ENCODE data around the gene AGPAT4. TPM values are rescaled to one million over a fixed set of nuclear protein-coding genes. Genes with fewer than 3 reads are reported as not detected.

AGPAT4 gene
- total RNA-seq, 4 donors from 2014 or later, result 0.36 to 0.61 (median 0.53) TPM

DNA sequence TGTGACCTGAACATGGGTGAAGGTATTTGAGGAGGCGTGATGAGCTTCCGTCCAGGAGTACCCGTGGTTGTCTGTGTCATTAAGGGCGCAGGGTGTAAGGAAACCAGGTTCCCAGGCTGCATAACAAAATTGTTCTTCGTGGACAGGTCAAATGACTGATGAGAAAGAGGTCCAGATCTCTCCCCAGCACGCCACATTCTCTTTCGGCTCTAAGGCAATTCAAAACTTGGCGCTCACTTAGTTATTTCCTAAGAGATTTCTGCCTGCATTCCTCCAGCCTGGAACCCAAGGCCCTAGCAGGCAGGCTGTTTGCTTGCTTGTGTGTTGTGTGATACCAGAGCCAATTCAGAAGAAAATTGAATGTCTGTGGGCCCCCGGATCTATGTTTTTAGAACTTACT lies 139.9 kb downstream of the AGPAT4 start:
- DNase-seq (no peak), ATAC-seq (no peak)
- H3K9me3 ChIP-seq, result no peaks in the 10 kb centered on the region
- no peaks in the 10 kb centered on the region for H3K27me3 ChIP-seq
- H3K27ac ChIP-seq, result no peak overlapping the region
- in situ Hi-C loops (cut with MboI; ENCODE audit: low sequenced_read_pairs in 4 of 4), result no loop called here
- intact Hi-C loops (cut with DNase I; ENCODE audit: low total_unique reads), result no loop called here
- no peak overlapping the region for H3K4me3 ChIP-seq
- no peak for TF ChIP-seq POLR2A (IDR thresholded peaks at IDR 0.05)
- TF ChIP-seq, protein P1, sequence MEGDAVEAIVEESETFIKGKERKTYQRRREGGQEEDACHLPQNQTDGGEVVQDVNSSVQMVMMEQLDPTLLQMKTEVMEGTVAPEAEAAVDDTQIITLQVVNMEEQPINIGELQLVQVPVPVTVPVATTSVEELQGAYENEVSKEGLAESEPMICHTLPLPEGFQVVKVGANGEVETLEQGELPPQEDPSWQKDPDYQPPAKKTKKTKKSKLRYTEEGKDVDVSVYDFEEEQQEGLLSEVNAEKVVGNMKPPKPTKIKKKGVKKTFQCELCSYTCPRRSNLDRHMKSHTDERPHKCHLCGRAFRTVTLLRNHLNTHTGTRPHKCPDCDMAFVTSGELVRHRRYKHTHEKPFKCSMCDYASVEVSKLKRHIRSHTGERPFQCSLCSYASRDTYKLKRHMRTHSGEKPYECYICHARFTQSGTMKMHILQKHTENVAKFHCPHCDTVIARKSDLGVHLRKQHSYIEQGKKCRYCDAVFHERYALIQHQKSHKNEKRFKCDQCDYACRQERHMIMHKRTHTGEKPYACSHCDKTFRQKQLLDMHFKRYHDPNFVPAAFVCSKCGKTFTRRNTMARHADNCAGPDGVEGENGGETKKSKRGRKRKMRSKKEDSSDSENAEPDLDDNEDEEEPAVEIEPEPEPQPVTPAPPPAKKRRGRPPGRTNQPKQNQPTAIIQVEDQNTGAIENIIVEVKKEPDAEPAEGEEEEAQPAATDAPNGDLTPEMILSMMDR (IDR thresholded peaks at IDR 0.05 in 4 of 5, conservative IDR thresholded peaks at IDR 0.05 in 1 of 5), result no peak
- H3K36me3 ChIP-seq, result no peaks in the 10 kb centered on the region
- H3K4me1 ChIP-seq, result no peaks in the 10 kb centered on the region

DNA sequence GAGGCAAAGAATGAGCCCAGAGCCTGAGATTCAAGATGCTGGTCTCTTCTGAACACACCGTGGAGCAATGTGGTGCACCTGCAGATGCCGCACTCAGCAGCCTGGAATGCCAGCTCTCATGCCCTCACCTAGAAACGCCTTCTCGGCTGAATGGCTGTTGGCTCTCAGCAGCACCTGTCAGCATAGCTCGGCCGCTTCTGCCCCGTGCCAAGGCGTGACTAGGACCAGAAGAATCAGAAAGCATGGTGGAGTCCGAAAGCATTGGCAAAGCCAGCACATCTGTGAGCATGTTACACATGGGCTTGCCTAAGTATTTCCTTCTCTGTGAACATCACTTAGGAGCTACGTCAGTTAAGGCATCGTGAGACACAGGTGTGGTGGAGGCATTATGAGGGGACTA lies 141.5 kb downstream of the AGPAT4 start:
- no peaks in the 10 kb centered on the region for H3K36me3 ChIP-seq
- H3K27ac ChIP-seq, result no peak overlapping the region
- H3K27me3 ChIP-seq, result no peaks in the 10 kb centered on the region
- ATAC-seq (no peak), DNase-seq (no peak)
- TF ChIP-seq, protein P1 (IDR thresholded peaks at IDR 0.05 in 4 of 5, conservative IDR thresholded peaks at IDR 0.05 in 1 of 5), result no peak
- no peak for TF ChIP-seq POLR2A (IDR thresholded peaks at IDR 0.05)
- no peak overlapping the region for H3K4me3 ChIP-seq
- no peaks in the 10 kb centered on the region for H3K9me3 ChIP-seq
- in situ Hi-C loops (cut with MboI; ENCODE audit: low sequenced_read_pairs in 4 of 4), result no loop called here
- intact Hi-C loops (cut with DNase I; ENCODE audit: low total_unique reads), result no loop called here
- no peaks in the 10 kb centered on the region for H3K4me1 ChIP-seq

- no peak overlapping the region for H3K27ac ChIP-seq
- intact Hi-C loops (cut with DNase I; ENCODE audit: low total_unique reads), result no loop called here
- ATAC-seq, result no peak
Observed at GRCh38 chr6:161130967-161131766, 142.7 kb downstream of the AGPAT4 start.

DNA sequence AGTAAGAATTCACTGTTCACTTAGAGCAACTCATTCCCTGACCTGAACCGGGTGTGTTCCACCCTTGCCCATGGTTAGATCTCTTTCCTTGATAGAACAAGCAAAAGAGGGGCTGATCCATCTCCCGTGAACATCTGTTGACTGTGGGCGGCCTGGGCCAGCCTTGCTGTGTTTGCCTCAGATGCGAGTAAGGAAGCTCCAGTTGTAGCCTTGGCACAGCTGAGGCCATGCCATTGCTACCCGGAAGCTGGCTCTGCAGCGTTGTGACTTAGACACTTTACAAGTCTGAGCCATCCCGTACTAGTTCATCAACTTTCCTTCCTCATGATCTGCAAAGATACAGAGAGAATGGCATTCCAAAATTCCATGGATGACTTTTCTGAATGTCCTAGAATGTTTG lies 143.3 kb downstream of the AGPAT4 start:
- no peaks in the 10 kb centered on the region for H3K9me3 ChIP-seq
- no peaks in the 10 kb centered on the region for H3K4me1 ChIP-seq
- in situ Hi-C loops (cut with MboI; ENCODE audit: low sequenced_read_pairs in 4 of 4) (no loop called here), intact Hi-C loops (cut with DNase I; ENCODE audit: low total_unique reads) (no loop called here)
- no peaks in the 10 kb centered on the region for H3K36me3 ChIP-seq
- ATAC-seq, result no peak
- DNase-seq, result no peak
- H3K27ac ChIP-seq, result no peak overlapping the region
- TF ChIP-seq, protein P1 (IDR thresholded peaks at IDR 0.05 in 4 of 5, conservative IDR thresholded peaks at IDR 0.05 in 1 of 5), result no peak
- TF ChIP-seq POLR2A (IDR thresholded peaks at IDR 0.05), result no peak
- no peaks in the 10 kb centered on the region for H3K27me3 ChIP-seq
- no peak overlapping the region for H3K4me3 ChIP-seq

More at GRCh38 chr6:161130967-161131766, 142.7 kb downstream of the AGPAT4 start:
- Histone ChIP-seq H3K9me3 (no peaks in the 10 kb centered on the region), H3K27me3 (no peaks in the 10 kb centered on the region), H3K4me3 (no peak overlapping the region), H3K4me1 (no peaks in the 10 kb centered on the region), H3K36me3 (no peaks in the 10 kb centered on the region)
- TF ChIP-seq, protein P1 (IDR thresholded peaks at IDR 0.05 in 4 of 5, conservative IDR thresholded peaks at IDR 0.05 in 1 of 5), result no peak
- no peak for TF ChIP-seq POLR2A (IDR thresholded peaks at IDR 0.05)
- in situ Hi-C loops (cut with MboI; ENCODE audit: low sequenced_read_pairs in 4 of 4), result no loop called here
- DNase-seq, result no peak
